Breast epithelium (tissue), 3 donors: ENCODE measurements around the gene ATRNL1.

Source experiments
- CTCF ChIP-seq, 3 donors: fragments of 450-650 bp; IDR thresholded peaks; one replicate each; pipeline ENCODE4 v1.5.1; 2016 to 2017; ENCODE audit warnings: antibody characterized with exemption in 3 of 3, mild to moderate bottlenecking in 3 of 3, moderate library complexity in 3 of 3
- POLR2A ChIP-seq: fragments of 450-650 bp; IDR thresholded peaks from one replicate; pipeline ENCODE4 v1.6.1; 2016; ENCODE audit warnings: antibody characterized with exemption, mild to moderate bottlenecking, moderate library complexity
- POLR2AphosphoS5 ChIP-seq, 3 donors: sonication (generic); formaldehyde crosslinking; IDR thresholded peaks; one replicate each; pipeline ENCODE4 v1.6.1; 2017; ENCODE audit warnings: antibody characterized with exemption in 3 of 3

GRCh38 chr10:115932099-115932498 is 838.9 kb downstream of the ATRNL1 start:
- TF ChIP-seq CTCF (IDR thresholded peaks at IDR 0.05): no peak
- no peak for TF ChIP-seq POLR2A
- TF ChIP-seq POLR2AphosphoS5 (IDR thresholded peaks at IDR 0.05): no peak
